Measurements from ENCODE around the gene KXD1.
"Not testable (repeated sequence)": the region's sequence is repeated elsewhere in the genome, so short reads cannot be mapped to it uniquely, and the experiment has no call there.

The KXD1 gene

GRCh38 chr19:18587561-18587960 lies 29.9 kb downstream of the KXD1 start:
- no peak for DNase-seq

- no peak for DNase-seq
These were observed 30.4 kb downstream of the KXD1 start for GRCh38 chr19:18587962-18588610.

GRCh38 chr19:18588611-18589379 lies 31.1 kb downstream of the KXD1 start, which contains the start of gene REX1BD:
Gene REX1BD, plus strand, starts transcription at chr19:18588798. Its CDS starts 4 bp downstream, at chr19:18588802.
- DNase-seq: peak; percentile 87

GRCh38 chr19:18589380-18590272 lies 32.0 kb downstream of the KXD1 start:
- peak; percentile 74 for DNase-seq

GRCh38 chr19:18590273-18591272 lies 32.9 kb downstream of the KXD1 start:
- no peak for DNase-seq

GRCh38 chr19:18591735-18592385 lies 34.2 kb downstream of the KXD1 start:
- DNase-seq: no peak

- not testable (repeated sequence) for DNase-seq
These were observed 35.1 kb downstream of the KXD1 start for GRCh38 chr19:18592732-18593131.

- no peak for DNase-seq
These were observed 35.9 kb downstream of the KXD1 start for GRCh38 chr19:18593367-18594095.

GRCh38 chr19:18594096-18594823 lies 36.6 kb downstream of the KXD1 start:
- DNase-seq: peak; percentile 78

GRCh38 chr19:18594824-18595373 lies 37.2 kb downstream of the KXD1 start:
- DNase-seq: no peak

- no peak for DNase-seq
These were observed 37.8 kb downstream of the KXD1 start for GRCh38 chr19:18595475-18595874.

GRCh38 chr19:18596752-18597157 lies 39.1 kb downstream of the KXD1 start:
- no peak for DNase-seq

GRCh38 chr19:18597809-18598660 lies 40.4 kb downstream of the KXD1 start:
- DNase-seq: no peak

- DNase-seq: no peak
These were observed 41.8 kb downstream of the KXD1 start for GRCh38 chr19:18599485-18599884.

- not testable (repeated sequence) for DNase-seq
These were observed 43.2 kb downstream of the KXD1 start for GRCh38 chr19:18600692-18601397.

- DNase-seq: no peak
These were observed 44.2 kb downstream of the KXD1 start for GRCh38 chr19:18601875-18602274.

GRCh38 chr19:18603255-18603957 lies 45.7 kb downstream of the KXD1 start:
- DNase-seq: peak; percentile 19

All from activated naive CD4-positive, alpha-beta T cell treated with Interleukin-2 at 50 U/mL for 16 hours (primary cell).